ENCODE measurements around the gene LCE2A.
"Not testable (repeated sequence)": the region's sequence is repeated elsewhere in the genome, so short reads cannot be mapped to it uniquely, and the experiment has no call there.

LCE2A gene, protein sequence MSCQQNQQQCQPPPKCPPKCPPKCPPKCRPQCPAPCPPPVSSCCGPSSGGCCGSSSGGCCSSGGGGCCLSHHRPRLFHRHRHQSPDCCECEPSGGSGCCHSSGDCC

DNA sequence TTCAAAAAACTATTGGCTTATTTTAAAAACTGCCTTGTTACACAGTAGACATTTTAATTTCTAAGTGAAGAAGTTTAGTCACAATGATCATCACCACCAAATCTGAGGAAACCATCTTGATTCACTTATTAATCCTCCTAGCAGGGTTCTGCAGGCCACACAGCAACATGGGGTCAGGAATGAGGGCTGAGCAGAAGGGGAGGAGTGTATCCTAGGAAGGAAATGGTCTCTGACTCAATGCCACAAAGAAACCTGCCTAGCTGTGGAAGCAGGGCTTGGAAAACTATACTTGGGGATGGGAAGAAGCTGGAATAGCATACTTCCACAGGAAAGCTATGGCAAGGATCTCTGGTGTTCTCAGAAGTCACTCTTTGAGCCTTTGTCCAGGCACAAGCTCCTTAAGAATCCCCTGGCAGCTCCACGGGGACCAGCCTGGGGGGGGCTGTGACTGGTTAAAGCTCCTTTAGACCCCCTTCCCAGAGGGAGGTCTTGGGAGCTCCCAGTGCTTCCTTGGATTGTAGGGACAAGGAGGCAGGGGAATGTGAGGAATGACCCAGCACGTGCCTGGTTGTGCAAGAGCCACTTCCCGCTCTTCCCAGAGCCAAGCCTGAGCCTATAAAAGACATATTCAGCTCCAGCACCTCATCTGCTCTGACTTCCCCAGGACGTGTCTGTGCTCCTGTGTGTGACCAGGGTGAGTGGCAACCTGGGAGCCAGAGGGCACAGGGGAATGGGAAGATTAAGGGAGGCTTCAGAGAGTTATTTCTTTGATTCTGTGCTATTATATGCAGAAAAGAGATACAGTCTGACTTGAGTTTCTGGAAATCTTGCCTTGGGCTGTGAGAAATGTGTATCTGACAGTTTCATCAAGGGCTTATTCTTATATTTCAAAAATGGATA, at the start of gene LCE2A:
Gene LCE2A, plus strand, starts transcription at position 645 of the 900 bp plus-strand sequence. CDS start 557 bp downstream, outside the sequence.
- TF ChIP-seq, protein P1, sequence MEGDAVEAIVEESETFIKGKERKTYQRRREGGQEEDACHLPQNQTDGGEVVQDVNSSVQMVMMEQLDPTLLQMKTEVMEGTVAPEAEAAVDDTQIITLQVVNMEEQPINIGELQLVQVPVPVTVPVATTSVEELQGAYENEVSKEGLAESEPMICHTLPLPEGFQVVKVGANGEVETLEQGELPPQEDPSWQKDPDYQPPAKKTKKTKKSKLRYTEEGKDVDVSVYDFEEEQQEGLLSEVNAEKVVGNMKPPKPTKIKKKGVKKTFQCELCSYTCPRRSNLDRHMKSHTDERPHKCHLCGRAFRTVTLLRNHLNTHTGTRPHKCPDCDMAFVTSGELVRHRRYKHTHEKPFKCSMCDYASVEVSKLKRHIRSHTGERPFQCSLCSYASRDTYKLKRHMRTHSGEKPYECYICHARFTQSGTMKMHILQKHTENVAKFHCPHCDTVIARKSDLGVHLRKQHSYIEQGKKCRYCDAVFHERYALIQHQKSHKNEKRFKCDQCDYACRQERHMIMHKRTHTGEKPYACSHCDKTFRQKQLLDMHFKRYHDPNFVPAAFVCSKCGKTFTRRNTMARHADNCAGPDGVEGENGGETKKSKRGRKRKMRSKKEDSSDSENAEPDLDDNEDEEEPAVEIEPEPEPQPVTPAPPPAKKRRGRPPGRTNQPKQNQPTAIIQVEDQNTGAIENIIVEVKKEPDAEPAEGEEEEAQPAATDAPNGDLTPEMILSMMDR (IDR thresholded peaks at IDR 0.05; ENCODE audit: low read depth, low read length) = no peak
- no peak for DNase-seq (ENCODE audit: extremely low read depth, low read depth)

DNA sequence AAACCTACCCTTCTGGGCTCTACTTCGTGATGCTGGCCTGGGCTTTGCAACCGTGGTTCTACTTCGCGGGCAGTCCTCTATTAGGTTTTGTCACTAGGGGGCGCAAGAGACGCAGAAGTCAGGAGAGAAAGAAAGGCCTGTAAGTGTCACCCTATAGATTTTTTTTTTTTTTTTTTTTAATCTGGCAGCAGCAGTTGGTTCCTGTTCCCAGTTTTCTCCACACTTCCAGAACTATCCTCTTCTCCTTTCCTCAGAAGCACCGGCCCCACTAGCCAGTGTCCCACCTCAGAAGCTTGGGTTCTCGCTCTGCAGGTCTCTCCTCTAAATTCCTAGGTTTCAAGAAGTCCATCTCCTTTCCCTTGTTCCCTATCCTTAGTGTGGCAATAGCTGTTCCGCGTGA, 44.0 kb upstream of the LCE2A start:
- TF ChIP-seq, protein P1 (IDR thresholded peaks at IDR 0.05; ENCODE audit: low read depth, low read length) = peak; percentile 83
- peak; percentile 19 for DNase-seq (ENCODE audit: extremely low read depth, low read depth)

DNA sequence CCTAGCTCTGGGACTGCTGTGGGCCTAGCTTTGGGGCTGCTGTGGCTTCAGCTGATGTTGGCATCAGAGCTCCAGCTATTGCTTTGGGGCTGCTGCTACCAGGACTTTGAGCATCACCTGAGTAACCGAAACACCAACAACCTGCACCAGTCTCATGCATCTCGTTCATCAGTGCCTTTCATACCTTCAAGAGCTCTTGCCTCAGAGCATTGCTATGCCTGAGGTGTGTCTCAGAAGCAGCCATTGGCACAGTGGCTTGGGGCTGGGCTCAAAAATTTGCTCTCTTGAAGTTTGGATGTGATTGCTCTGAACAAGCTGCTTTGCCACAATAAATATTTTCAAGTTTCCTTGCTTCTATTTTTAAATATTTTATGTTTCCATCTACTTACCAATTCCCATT, 41.7 kb upstream of the LCE2A start:
- DNase-seq (ENCODE audit: extremely low read depth, low read depth) = no peak
- TF ChIP-seq, protein P1 (IDR thresholded peaks at IDR 0.05; ENCODE audit: low read depth, low read length) = no peak

DNA sequence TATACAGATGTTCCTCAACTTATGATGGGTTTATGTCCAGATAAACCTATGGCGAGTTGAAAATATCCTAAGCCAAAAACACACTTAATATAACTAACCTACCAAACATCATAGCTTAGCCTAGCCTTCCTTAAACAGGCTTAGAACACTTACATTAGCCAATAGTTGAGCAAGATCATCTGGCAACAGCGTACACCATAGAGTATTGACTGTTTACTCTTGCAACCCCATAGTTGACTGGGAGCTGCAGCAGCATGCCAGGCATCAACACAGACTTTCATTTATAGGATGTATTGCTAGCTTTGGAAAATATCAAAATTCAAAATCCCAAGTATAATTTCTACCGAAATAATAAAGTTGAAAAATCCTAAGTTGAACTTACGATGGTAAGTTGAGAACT, 40.5 kb upstream of the LCE2A start:
- TF ChIP-seq, protein P1 (IDR thresholded peaks at IDR 0.05; ENCODE audit: low read depth, low read length) = no peak
- no peak for DNase-seq (ENCODE audit: extremely low read depth, low read depth)

DNA sequence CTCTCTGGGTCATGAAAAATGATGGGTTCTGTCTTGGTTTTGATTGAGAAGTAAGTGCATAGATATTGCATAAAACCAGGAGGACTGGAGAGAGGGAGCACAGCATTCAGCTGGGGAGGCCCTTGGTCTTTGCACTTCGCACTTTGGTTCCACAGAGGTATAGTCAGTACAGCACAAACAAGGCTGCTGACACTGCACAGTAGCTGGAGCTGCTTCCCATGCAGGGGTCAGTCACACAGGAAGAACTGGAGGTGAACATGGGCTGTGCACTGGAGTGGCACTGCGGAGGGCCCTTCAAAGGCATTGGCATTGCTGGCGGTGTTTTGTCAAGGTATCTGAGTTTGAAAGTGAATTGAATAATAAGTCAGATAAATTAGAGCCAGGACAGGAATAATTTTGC, 39.5 kb upstream of the LCE2A start:
- no peak for DNase-seq (ENCODE audit: extremely low read depth, low read depth)

DNA sequence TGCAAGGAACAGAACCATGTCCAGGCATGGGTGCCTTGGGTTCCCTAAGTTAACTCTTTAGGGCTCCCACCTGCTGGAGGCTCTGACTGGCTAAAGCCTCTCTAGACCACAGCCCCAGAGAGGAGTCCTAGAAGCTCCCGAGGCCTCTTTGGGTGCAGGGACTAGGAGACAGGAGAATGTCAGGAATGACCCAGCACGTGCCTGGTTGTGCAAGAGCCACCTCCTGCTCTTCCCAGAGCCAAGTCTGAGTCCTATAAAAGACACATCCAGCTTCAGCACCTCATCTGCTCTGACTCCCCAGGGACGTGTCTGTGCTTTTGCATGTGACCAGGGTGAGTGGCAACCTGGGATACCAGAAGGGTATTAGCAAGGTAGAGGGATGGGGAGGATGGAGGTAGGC, 35.0 kb upstream of the LCE2A start, which contains the start of gene LCE2D:
Gene LCE2D, plus strand, starts transcription at position 283 of the 400 bp plus-strand sequence. CDS start 726 bp downstream, outside the sequence.
- no peak for DNase-seq (ENCODE audit: extremely low read depth, low read depth)

More for the DNA sequence above, 39.5 kb upstream of the LCE2A start:
- TF ChIP-seq, protein P1 (IDR thresholded peaks at IDR 0.05; ENCODE audit: low read depth, low read length) = no peak

DNA sequence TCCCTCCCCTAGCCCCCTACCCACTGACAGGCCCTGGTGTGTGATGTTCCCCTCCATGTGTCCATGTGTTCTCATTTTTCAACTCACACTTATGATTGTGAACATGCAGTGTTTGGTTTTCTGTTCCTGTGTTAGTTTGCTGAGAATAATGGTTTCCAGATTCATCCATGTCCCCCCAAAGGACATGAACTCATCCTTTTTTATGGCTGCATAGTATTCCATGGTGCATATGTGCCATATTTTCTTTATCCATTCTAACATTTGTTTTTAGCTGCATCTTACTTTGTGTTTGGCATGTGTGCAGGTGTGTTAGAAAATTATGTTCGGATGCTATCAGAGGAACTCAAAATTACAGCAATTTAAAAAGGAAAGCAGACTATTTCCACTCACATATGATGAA, 32.0 kb upstream of the LCE2A start:
- DNase-seq (ENCODE audit: extremely low read depth, low read depth) = not testable (repeated sequence)

More for the DNA sequence above, 35.0 kb upstream of the LCE2A start, which contains the start of gene LCE2D:
- TF ChIP-seq, protein P1 (IDR thresholded peaks at IDR 0.05; ENCODE audit: low read depth, low read length) = no peak
